Fibroblast of skin of left quadriceps (primary cell): ENCODE measurements around the gene MED12L.

Experiments used
- DNase-seq, 2 experiments: peaks; one replicate each; pipeline ENCODE4 v3.0.0-alpha.2; 2013; ENCODE audit warnings: low read depth in 2 of 2

MED12L gene

DNA sequence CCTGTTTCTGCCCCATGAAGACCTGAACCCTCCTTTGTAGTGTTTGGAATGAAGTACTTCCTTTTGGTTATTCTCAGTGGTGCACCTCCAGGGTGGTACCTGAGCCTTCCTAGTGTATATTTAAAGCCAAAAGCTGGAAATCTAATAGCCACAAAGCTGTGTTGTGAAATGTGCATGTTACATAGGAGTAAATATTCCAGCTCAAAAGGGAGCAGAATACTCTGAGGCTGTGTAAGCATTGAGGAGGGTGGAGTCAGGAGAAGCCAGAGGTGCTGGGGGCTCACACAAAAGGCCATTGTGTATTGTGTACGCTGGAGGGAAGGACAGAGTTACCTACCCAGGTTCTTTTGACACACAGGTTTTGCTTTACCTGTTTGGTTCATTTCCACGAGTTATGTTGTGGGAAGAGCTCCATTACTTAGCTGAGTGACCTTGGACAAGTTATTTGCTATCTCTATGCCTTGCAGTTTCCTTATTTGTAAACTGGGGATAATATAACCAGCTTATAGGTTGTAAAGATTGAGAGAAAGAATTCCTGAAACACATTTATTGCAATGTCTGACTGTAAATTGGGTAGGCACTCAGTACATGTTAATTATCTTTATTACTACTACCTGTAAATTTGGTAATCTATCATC, 92.9 kb downstream of the MED12L start:
- no peak for DNase-seq

DNA sequence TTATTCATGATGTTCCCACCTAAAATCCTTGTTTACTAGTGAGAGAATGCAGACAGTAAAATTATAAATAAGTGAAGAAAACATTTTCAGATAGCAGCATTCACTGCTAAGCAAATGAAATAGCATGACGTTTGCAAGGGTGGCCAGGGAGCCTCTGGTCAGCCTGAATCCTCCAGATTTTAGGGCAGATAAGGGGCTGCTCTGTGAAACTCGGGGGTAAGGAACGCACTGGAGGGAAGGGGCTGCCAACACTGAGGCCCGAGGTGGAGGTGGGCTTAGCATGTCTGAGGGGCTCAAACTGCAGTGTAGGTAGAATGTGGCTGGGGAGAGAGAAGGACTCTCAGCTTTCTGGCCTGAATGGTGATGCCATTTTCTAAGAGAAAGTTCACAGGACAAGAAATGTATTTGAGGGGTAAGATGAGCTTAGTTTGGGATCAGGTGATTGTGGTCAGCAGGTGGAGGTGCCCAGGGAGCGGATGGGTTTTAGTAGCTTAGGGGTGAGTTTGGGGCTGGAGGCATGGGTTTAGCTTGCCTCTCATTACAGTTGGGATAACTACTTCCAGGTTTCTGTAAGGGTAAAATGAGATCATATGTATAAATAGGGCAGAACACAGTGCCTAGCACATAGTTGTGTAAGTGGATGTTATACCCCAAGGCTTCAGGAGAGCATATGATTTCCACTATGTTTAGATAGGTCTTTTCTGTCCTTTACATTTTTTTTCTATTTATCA, 97.0 kb downstream of the MED12L start:
- no peak for DNase-seq

DNA sequence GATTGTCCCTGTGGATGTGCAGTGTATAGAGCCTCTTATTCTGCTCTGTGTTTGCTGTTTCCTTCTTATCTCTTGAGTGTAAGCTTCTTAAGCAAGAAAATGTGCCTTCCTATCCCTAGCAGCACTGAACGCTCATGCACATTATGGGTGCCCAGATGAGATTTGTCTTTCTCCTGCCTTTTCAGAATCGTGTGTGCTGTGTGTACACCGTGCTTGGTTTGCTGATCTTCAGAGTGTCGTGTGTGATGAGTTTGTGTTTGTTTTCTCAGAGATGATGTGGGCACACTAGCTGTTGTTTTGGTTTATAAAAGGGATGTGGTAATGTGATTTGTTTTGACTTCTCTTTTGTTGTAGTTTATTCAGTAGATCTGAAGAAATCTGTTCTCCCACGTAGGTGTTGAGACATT, 97.8 kb downstream of the MED12L start:
- no peak for DNase-seq

DNA sequence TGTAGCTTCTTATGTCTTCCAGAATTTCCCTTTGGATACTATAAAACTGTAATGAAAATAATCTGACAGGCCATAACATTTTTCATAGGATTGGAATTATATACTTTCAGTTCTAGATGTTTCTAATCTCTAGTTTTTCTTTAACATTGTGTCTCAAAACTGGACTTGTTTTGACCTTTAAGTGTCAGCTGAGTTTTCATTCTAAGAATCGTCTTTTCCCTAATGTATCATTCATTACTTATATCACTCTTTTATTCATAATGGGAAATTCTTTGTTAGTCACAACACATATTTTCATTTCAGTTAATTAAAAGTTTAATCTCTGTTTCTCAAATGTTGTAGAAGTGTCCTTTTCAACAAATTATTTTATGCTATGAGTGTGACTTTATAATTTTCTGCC, 105.6 kb downstream of the MED12L start:
- no peak for DNase-seq

DNA sequence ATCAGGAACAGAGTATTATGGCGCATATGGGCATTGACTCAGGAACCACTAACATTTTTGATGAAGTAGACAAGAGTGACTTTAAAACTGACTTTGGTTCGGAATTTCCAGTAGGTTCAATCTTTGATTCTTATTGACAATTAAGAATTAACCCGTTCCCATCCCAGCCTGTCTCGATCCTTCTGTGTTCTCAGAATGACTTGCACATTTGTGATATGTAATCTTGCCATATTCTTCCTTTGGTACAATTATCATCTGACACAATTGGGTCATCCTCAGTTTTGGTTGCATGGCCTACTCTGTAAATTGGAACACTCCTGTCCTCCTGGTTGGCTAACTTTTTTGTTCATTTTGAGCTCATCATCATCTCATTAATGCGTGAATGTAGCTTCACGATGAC, 107.1 kb downstream of the MED12L start:
- no peak for DNase-seq

DNA sequence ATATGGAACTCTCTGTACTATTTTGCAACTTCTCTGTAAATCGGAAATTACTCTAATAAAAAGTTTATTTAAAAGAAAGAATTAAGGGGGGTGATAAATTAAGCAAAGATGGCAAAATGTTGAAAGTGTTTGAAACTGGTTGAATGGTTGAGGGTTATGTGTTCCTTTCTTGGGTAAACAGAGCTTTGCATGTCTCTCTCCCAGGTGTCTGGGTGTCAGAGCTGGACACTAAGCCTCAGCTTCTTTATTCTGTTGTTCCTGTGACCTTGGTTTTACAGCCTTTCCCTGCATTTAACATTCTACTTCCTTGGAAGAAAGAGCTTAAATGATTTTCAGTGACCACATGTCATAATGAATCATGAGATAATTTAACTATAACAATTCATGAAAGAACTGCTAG, 110.4 kb downstream of the MED12L start:
- no peak for DNase-seq

DNA sequence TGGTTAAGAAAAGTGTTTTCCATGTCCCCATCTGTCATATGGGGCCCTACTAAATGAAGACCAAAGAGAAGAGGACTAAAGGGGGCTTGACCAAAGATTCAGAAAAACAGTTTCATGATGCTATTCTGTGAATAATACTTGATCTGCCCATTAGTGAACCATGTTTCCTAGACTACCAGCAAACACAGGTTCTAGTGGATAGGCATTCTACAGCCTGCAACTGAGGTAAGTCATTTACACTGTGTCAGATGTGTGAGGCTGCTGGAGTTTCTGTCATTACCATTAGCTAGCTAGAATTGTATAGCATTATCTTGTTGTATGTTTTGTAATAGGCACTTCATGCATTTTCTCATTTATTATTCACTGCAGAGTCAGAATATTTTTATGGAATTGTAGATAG, 111.0 kb downstream of the MED12L start:
- no peak for DNase-seq

DNA sequence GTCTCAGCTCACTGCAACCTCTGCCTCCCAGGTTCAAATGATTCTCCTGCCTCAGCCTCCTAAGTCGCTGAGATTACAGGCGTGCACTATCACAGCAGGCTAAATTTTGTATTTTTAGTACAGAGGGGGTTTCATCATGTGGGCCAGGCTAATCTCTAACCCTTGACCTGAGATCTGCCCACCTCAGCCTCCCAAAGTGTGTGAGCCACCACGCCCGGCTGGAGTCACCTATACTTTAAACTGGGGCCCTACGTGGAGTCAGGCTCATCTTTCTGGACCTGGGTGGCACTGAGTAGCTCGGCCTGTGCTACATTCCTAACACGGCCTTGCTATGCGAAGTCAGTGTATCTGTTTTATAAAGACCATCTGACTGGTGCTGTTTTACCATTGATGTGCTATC, 111.8 kb downstream of the MED12L start:
- DNase-seq = no peak

DNA sequence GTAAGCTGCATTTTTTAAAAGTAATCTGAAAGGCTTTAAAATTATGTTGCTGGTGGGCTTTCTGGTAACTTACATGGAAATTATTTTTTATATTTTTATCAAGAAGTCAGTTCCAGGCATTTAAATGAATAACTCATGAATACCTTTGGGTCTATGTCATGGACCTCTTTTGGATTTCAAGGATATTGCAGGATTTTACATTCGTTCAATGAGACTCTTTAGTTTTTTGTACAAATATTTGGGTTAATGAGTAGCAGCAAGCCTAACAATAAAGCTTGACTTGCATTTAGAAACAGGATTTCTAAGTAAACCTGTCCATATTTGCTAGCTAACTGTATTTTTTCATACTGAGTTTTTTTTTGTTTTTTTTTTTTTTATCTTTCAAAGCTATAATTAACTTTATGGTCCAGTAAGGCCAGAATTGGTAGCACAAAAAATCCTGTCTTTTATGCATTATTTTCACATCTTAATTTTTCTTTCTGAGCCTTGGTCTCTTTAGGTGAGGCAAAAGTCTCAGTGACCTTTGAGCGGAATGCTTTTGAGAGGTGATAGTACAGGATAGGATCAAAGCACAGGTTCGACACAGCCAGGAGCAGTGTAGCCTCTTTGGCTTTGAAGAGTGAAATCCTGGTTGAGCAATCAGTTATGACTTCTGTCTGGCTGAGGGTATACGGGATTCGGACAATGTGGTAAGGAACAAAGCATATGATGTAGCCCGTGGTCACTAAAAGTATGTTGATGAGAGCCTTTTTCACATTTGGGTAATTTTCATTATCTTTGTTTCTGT, 112.7 kb downstream of the MED12L start:
- peak; percentile 45 to 49 for DNase-seq

DNA sequence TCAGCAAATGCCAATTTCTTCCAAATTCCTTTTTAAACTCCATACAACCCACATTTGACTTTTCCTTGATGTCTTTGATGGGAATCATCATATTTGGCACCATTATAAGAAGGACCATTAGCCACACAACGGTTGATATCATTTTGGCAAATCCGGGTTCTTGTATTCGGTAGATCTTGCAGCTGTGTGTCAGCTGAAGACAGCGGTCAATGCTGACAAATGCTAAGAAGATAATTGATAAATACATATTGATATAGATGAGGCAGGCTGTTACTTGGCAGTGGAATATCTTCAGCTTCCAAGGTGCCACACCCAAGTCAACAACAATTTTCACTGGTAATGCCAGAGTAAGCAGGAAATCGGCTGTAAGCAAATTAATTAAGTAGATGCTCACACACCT, 113.4 kb downstream of the MED12L start:
- DNase-seq = no peak

DNA sequence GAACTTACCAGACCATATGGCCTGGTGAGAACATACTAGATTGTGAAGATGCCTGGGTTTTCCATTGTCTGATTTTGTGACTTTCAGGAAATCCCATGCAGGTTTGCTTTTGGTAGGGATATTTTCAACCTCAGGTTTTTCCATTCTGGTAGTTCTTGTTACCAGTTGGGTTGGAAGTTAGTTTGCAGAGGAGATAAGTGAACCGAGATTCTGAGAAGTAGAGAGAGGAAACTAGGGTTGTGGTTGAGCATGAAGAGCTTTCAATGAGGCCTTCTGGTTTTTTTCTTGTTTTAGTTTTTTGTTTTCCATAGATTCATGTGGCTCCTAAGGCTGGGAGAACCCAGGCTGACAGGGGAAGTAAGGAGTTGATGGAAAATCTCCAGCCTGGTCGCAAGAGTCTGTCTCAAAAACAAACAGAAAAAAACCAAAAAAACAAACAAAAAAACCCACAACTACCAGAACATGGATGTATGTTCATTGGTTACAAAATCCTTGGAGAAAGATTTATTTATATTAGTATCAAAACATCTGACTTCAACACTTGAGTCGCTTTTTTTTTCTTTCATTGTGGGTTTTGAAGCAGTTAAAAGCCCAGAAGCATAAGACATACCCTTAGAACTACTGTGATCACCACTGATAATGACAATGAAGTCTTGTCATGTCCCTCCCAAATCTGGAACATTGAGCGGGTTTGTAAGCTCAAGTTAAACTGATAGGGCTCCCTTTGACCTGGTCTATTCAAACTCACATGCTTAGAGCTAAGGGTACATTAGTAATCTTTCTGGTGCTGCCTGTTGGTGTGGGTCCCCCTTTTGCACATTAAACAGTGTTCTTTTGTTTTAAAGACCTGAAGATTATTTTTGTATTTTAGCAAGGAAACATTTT, 114.3 kb downstream of the MED12L start:
- DNase-seq = no peak

DNA sequence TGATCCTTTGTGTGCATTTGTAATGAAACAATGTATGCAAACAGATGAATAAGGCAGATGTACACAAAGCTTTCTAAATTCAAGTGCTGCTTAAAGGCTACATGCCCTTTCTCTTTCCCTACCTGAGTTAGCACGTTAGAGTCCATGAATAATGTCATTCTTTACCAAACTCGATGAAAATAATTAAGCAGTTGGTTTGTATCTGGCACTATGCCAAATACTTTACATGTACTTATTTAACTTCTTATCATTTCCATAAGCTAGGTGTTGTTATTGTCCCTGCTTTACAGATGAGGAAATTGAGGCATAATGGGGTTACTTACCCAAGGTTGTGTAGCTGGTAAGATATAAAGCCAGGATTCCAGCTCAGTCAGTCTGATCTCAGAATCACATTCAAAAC, 115.1 kb downstream of the MED12L start:
- DNase-seq = no peak

DNA sequence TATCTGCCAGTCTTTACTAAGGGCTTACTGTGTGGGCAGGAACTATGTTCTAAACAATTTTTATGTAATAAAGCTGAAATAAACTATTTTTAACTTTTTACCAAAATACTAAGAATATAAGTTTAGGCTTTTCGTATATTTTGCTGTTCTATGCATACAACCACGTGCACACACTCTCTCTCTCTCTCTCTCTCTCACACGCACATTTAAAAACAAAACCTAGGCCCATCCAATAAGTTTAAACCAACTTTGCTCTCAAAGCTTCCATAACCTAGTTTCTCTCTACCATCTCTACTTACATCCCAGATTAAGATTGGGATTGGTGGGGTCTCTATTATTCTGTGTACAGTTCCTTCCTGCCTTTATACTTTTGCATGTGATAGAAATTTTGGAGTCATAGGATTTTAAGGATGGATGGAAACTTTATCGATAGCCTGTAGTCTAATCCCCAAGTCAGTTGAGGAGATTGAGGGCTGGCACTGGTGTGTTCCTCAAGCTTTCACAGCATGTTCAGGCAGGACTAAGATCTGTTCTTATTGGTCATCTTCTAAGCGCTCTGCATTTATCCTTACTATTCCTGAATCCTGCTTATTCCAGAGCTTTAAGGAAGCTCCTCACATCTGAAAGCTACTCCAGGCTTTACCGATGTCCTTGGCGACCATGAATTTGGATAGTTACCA, 115.7 kb downstream of the MED12L start:
- no peak for DNase-seq

DNA sequence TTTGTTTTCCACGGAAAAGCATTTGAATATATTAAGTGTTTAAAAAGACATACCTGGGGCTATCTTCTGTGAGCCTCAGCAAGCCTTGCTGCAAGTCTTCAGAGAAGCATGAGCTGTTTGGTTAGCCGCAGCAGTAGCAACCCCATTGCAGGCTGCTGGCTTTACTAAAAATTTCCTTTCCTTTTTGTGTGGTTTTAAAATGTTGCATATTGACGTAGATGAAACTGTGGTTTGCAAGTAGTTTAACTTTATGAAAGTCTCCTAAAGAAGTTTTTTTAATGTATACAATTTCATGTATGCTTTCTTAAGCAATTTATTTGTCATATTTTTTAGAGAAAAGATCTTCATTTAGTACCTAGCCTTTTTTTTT, 117.6 kb downstream of the MED12L start, which contains the start of gene GPR171:
Gene GPR171, minus strand, starts transcription at position 166 of the 370 bp plus-strand sequence. CDS start 3,830 bp downstream, outside the sequence.
- DNase-seq = no peak

DNA sequence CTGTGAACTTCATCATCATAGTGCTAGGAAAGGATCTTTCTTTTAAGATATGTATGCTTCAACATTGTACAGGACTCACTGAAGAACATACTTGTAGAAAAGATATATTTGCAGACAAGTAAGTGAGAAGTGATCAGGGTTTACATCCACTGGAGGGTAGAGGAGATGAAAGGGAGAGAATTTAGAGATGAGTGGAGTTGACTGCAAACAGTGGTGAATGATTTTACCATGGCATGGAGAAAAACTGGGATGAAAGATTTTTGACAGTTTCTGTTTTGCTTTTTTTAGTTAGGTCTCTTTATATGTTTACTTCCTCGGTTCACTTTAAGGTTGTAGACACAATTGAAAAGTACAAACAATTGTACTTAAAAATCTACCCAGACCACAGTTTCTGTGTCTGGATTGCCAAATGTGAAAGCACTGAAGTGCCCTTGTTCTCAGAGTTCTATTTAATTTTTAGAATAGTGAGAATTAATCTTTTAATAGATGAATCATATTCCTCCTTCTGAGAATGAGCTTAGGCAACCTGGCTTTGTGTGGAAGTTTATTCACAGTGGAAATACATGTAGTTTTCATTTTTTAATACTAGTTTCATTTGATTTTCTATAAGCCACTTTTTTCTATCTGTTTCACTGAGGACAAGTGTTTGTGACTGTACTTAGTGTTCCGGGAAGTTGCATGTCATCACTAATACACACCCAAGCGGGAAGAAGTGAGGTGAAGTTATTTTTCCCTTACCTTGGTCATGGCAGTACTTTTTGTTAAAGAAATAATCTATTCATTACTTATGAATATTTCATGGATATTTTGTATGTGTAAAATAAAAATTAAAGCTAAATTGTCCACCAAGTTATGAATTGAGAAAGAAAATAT, 119.3 kb downstream of the MED12L start:
- DNase-seq = no peak

DNA sequence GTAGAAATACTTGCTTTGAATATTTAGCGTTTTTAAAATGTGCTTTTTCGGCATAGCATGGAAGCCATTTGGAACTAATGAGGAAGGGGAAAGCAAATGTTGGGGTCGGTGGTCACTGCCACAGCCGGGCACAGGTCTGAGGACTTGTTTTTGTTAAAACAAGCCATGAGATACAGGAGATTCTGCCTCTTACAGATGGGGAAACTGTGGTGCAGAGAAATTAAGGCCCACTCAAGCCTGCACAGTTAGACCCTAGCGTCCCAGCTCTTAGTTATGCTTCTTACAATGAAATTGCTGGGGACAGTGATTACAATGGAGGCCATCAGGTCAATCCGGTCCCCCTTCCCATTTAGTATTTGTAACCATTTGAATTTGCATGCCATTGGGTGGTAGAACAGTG, 120.0 kb downstream of the MED12L start:
- no peak for DNase-seq

DNA sequence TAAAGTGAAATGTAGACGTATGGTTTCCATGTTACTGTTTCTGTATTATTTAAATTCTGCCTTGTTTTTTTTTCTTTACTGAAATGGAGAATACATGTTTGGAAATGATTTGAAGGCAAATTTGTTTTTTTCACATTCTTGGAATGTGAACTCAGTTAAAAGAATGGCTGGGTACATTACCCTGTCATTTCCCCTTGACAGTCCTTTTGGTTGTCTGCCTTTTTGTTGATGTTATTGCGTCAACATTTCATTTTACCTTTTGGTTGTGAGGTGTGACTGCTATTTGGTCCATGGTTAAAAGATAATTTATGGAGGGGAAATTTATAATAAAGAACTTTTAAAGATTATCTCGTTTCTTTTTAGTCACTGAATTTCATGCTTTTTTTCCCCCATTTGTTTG, 120.7 kb downstream of the MED12L start:
- no peak for DNase-seq

DNA sequence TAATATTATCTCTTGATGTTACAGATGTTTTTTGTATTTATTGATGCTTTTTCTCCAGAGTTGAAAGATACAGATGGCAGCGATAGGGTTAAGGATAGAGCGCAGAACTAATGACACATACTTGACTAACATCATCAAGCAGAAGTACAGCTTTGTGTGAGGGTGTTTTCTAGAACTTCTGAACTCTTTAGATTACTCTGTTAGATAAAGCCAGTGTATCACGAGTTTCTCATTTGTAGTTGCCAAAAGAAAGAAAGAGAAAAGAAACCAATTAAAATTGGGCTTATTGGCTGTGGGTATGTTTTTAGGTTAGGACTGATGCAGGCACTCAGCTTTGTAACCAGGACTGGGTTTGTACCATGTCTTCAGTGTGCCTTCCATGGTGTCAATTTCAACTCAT, 124.2 kb downstream of the MED12L start:
- no peak for DNase-seq

DNA sequence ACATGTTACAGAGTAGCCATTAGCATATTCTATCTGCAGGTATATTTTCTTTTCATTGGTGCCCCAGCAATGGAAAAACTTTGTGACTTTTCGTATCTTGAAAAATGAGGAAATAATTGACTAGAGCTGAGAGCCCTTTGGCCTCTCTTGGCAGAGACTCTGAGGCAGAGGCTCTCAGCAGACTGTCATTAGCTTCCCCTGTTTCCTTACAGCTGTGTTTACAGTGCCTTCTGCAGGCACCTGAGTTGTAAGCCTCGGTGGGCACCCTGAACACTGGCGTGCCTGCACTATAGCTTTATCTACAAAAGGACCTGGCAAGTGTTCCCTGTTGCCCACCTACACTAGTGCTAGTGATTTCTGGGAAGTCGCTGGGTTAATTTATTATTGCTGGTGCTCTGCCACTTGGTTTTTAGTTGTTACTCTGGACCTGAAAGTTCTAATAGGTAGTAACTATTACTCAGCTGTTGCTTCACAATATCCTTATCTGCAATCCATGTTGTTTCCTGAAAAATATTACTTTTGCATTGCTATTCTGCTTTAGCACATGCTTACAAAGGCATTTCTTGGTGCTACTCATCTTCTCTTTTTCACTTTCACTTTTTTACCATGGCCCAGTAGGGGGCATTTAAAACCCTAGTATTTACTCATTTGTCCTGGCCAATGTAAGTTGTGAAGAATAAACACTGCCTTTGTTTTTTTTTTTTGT, 125.4 kb downstream of the MED12L start:
- DNase-seq = no peak

DNA sequence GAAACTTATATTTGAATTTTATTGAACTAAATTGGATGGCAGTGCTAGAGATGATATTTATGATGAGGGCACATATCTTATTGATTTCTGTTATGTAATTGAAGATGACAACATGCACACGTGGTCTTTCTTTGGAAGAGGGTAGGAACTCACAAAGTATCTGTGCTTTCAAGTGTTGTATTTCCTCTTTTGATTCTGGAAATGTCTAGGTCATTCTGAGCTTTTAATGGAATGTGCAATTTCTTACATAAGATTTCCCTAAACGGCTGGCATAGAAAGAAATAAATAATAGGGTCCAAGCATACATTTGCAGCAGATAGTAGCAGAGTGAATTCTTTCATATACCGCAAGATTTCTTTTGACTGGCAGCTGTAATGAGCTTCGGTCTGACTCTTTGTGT, 127.7 kb downstream of the MED12L start:
- no peak for DNase-seq
